Activated naive CD8-positive, alpha-beta T cell treated with anti-CD3 and anti-CD28 coated beads, Interleukin-2, amount 50 U/mL, for 24 hours (primary cell): Measurements from ENCODE around the gene RHBDD1.

Source experiments
- ATAC-seq: fragments of 150-1000 bp; cut with Tn5 transposase; one replicate; pipeline ENCODE4 v1.10.0; 2021
- DNase-seq: peaks from one replicate; pipeline ENCODE4 v3.0.0; 2021
- H3K27ac Mint-ChIP-seq: one replicate; pipeline ENCODE4 v1.8.0; 2021; ENCODE audit warnings: mild to moderate bottlenecking, mixed read lengths
- H3K27me3 Mint-ChIP-seq: one replicate; pipeline ENCODE4 v1.8.0; 2021; ENCODE audit warnings: mixed read lengths
- H3K36me3 Mint-ChIP-seq: one replicate; pipeline ENCODE4 v1.8.0; 2021; ENCODE audit warnings: low read depth, mixed read lengths
- H3K4me1 Mint-ChIP-seq: one replicate; pipeline ENCODE4 v1.8.0; 2021; ENCODE audit warnings: mixed read lengths
- H3K4me3 Mint-ChIP-seq: one replicate; pipeline ENCODE4 v1.8.0; 2021; ENCODE audit warnings: mild to moderate bottlenecking, moderate library complexity, mixed read lengths
- H3K9me3 Mint-ChIP-seq: one replicate; pipeline ENCODE4 v1.8.0; 2021; ENCODE audit warnings: mixed read lengths

The RHBDD1 gene

GRCh38 chr2:226835796-226836547 is at the start of gene RHBDD1:
TSS of gene RHBDD1 (plus strand) at chr2:226836054. CDS start at chr2:226864694, 28,640 bp downstream.
- Mint-ChIP-seq H3K9me3 (peaks cover 7% of the 10 kb centered on the region), H3K4me3 (peak within 1 kb of the TSS; percentile 88), H3K4me1 (peaks cover 64% of the 10 kb centered on the region)

GRCh38 chr2:226788064-226788463 is 47.8 kb upstream of the RHBDD1 start:
- Mint-ChIP-seq H3K4me1 (peaks cover 51% of the 10 kb centered on the region), H3K36me3 (peaks cover 10% of the 10 kb centered on the region), H3K27ac (no peak overlapping the region), H3K9me3 (peaks cover 4% of the 10 kb centered on the region), H3K4me3 (no peak overlapping the region), H3K27me3 (no peaks in the 10 kb centered on the region)
- ATAC-seq (no peak), DNase-seq (no peak)

More at GRCh38 chr2:226835796-226836547, at the start of gene RHBDD1:
- DNase-seq (peak; percentile 92), ATAC-seq (peak; percentile 94)
- H3K36me3 Mint-ChIP-seq: peaks cover 52% of the 10 kb centered on the region
- peak within 1 kb of the TSS; percentile 95 for H3K27ac Mint-ChIP-seq
- no peaks in the 10 kb centered on the region for H3K27me3 Mint-ChIP-seq

- H3K4me1 Mint-ChIP-seq: peaks cover 57% of the 10 kb centered on the region
- H3K36me3 Mint-ChIP-seq: peaks cover 6% of the 10 kb centered on the region
- DNase-seq: no peak
- no peaks in the 10 kb centered on the region for H3K27me3 Mint-ChIP-seq
- H3K27ac Mint-ChIP-seq: peak overlapping the region; percentile 52
- ATAC-seq: no peak
- H3K9me3 Mint-ChIP-seq: peaks cover under 1% of the 10 kb centered on the region
- no peak overlapping the region for H3K4me3 Mint-ChIP-seq
Measured at GRCh38 chr2:226788881-226789490, 46.9 kb upstream of the RHBDD1 start.

GRCh38 chr2:226790011-226790410 is 45.8 kb upstream of the RHBDD1 start:
- DNase-seq (no peak), ATAC-seq (no peak)
- Mint-ChIP-seq H3K9me3 (no peaks in the 10 kb centered on the region), H3K4me3 (peak overlapping the region; percentile 38), H3K27me3 (no peaks in the 10 kb centered on the region), H3K36me3 (peaks cover 5% of the 10 kb centered on the region), H3K4me1 (peaks cover 66% of the 10 kb centered on the region), H3K27ac (peak overlapping the region; percentile 94)

GRCh38 chr2:226790431-226790830 is 45.4 kb upstream of the RHBDD1 start:
- ATAC-seq (no peak), DNase-seq (no peak)
- Mint-ChIP-seq H3K27me3 (no peaks in the 10 kb centered on the region), H3K9me3 (no peaks in the 10 kb centered on the region), H3K27ac (peak overlapping the region; percentile 94), H3K36me3 (peaks cover 5% of the 10 kb centered on the region), H3K4me3 (peak overlapping the region; percentile 81), H3K4me1 (peaks cover 66% of the 10 kb centered on the region)

- peaks cover 5% of the 10 kb centered on the region for H3K36me3 Mint-ChIP-seq
- H3K4me3 Mint-ChIP-seq: peak overlapping the region; percentile 81
- H3K9me3 Mint-ChIP-seq: no peaks in the 10 kb centered on the region
- no peak for DNase-seq
- H3K4me1 Mint-ChIP-seq: peaks cover 66% of the 10 kb centered on the region
- H3K27ac Mint-ChIP-seq: peak overlapping the region; percentile 94
- H3K27me3 Mint-ChIP-seq: no peaks in the 10 kb centered on the region
- peak; percentile 25 for ATAC-seq
Measured at GRCh38 chr2:226791056-226791486, 44.8 kb upstream of the RHBDD1 start.

GRCh38 chr2:226791487-226792081 is 44.3 kb upstream of the RHBDD1 start:
- ATAC-seq (peak; percentile 95), DNase-seq (peak; percentile 93)
- Mint-ChIP-seq H3K9me3 (no peaks in the 10 kb centered on the region), H3K36me3 (peaks cover 5% of the 10 kb centered on the region), H3K4me3 (peak overlapping the region; percentile 81), H3K27ac (peak overlapping the region; percentile 94), H3K27me3 (no peaks in the 10 kb centered on the region), H3K4me1 (peaks cover 66% of the 10 kb centered on the region)

GRCh38 chr2:226792155-226792881 is 43.5 kb upstream of the RHBDD1 start:
- H3K4me1 Mint-ChIP-seq: peaks cover 62% of the 10 kb centered on the region
- H3K27ac Mint-ChIP-seq: peak overlapping the region; percentile 93
- peaks cover 2% of the 10 kb centered on the region for H3K36me3 Mint-ChIP-seq
- H3K27me3 Mint-ChIP-seq: no peaks in the 10 kb centered on the region
- DNase-seq (no peak), ATAC-seq (no peak)
- peak overlapping the region; percentile 81 for H3K4me3 Mint-ChIP-seq
- no peaks in the 10 kb centered on the region for H3K9me3 Mint-ChIP-seq

- Mint-ChIP-seq H3K27ac (no peak overlapping the region), H3K9me3 (no peaks in the 10 kb centered on the region), H3K4me3 (peak overlapping the region; percentile 29), H3K4me1 (peaks cover 62% of the 10 kb centered on the region), H3K36me3 (peaks cover 2% of the 10 kb centered on the region), H3K27me3 (no peaks in the 10 kb centered on the region)
- ATAC-seq (no peak), DNase-seq (no peak)
Measured at GRCh38 chr2:226793646-226794045, 42.2 kb upstream of the RHBDD1 start.

GRCh38 chr2:226794196-226794661 is 41.6 kb upstream of the RHBDD1 start:
- peak overlapping the region; percentile 30 for H3K27ac Mint-ChIP-seq
- ATAC-seq (no peak), DNase-seq (no peak)
- H3K4me1 Mint-ChIP-seq: peaks cover 57% of the 10 kb centered on the region
- H3K9me3 Mint-ChIP-seq: no peaks in the 10 kb centered on the region
- H3K27me3 Mint-ChIP-seq: no peaks in the 10 kb centered on the region
- peaks cover 2% of the 10 kb centered on the region for H3K36me3 Mint-ChIP-seq
- peak overlapping the region; percentile 45 for H3K4me3 Mint-ChIP-seq

GRCh38 chr2:226794751-226795171 is 41.1 kb upstream of the RHBDD1 start:
- peaks cover 51% of the 10 kb centered on the region for H3K4me1 Mint-ChIP-seq
- peaks cover 2% of the 10 kb centered on the region for H3K36me3 Mint-ChIP-seq
- no peak overlapping the region for H3K27ac Mint-ChIP-seq
- DNase-seq (no peak), ATAC-seq (no peak)
- no peaks in the 10 kb centered on the region for H3K27me3 Mint-ChIP-seq
- H3K4me3 Mint-ChIP-seq: peak overlapping the region; percentile 45
- no peaks in the 10 kb centered on the region for H3K9me3 Mint-ChIP-seq

GRCh38 chr2:226795281-226796011 is 40.4 kb upstream of the RHBDD1 start:
- ATAC-seq (no peak), DNase-seq (no peak)
- Mint-ChIP-seq H3K27me3 (no peaks in the 10 kb centered on the region), H3K36me3 (no peaks in the 10 kb centered on the region), H3K27ac (no peak overlapping the region), H3K4me1 (peaks cover 48% of the 10 kb centered on the region), H3K4me3 (no peak overlapping the region), H3K9me3 (no peaks in the 10 kb centered on the region)

GRCh38 chr2:226796012-226796839 is 39.6 kb upstream of the RHBDD1 start:
- Mint-ChIP-seq H3K27me3 (no peaks in the 10 kb centered on the region), H3K9me3 (no peaks in the 10 kb centered on the region), H3K4me3 (no peak overlapping the region), H3K27ac (no peak overlapping the region), H3K4me1 (peaks cover 48% of the 10 kb centered on the region), H3K36me3 (no peaks in the 10 kb centered on the region)
- ATAC-seq (no peak), DNase-seq (no peak)
